ENCODE results near the gene POMT2. TPM values are rescaled to one million over a fixed set of nuclear protein-coding genes. Genes with fewer than 3 reads are reported as not detected.

POMT2 gene
- total and polyA plus RNA-seq, 11 donors: 7.0 to 27.6 (median 15.3) TPM

- no peak for ATAC-seq
- WGBS, 4 donors: 78 to 86% (median 82%) methylated on average over 11 of the region's 11 CpGs
- Histone ChIP-seq H3K27me3 (peaks cover 0 to 26% (median 0%) of the 10 kb centered on the region in 9 donors), H3K4me1 (no peaks in the 10 kb centered on the region), H3K27ac (no peak overlapping the region), H3K4me3 (no peak overlapping the region), H3K36me3 (no peaks in the 10 kb centered on the region), H3K9me3 (no peaks in the 10 kb centered on the region)
- intact Hi-C loops (cut with DNase I): no loop called here
- TF ChIP-seq CTCF (IDR thresholded peaks at IDR 0.05): no peak
- no peak for TF ChIP-seq POLR2A (IDR thresholded peaks at IDR 0.05)
- peak in 1 of 5 donors; percentile 4 for DNase-seq
Measured at GRCh38 chr14:77260199-77260598, 60.5 kb downstream of the POMT2 start.

GRCh38 chr14:77259025-77259715 lies 61.5 kb downstream of the POMT2 start:
- intact Hi-C loops (cut with DNase I): no loop called here
- no peak for TF ChIP-seq POLR2A (IDR thresholded peaks at IDR 0.05)
- TF ChIP-seq CTCF (IDR thresholded peaks at IDR 0.05): no peak
- Histone ChIP-seq H3K4me1 (no peaks in the 10 kb centered on the region), H3K27ac (no peak overlapping the region), H3K4me3 (no peak overlapping the region), H3K36me3 (no peaks in the 10 kb centered on the region), H3K9me3 (no peaks in the 10 kb centered on the region), H3K27me3 (peaks cover 0 to 26% (median 0%) of the 10 kb centered on the region in 9 donors)
- 45 to 68% (median 55%) methylated on average over 10 to 11 of the region's 11 CpGs for WGBS, 4 donors
- DNase-seq: no peak
- no peak for ATAC-seq

GRCh38 chr14:77258566-77258965 lies 62.1 kb downstream of the POMT2 start:
- no peak overlapping the region for H3K27ac ChIP-seq
- no peak for TF ChIP-seq POLR2A (IDR thresholded peaks at IDR 0.05)
- no peak for TF ChIP-seq CTCF (IDR thresholded peaks at IDR 0.05)
- H3K36me3 ChIP-seq: no peaks in the 10 kb centered on the region
- ATAC-seq: no peak
- 40 to 89% (median 82%) methylated on average over 1 to 5 of the region's 5 CpGs for WGBS, 4 donors
- no peaks in the 10 kb centered on the region for H3K9me3 ChIP-seq
- no peak overlapping the region for H3K4me3 ChIP-seq
- no peak for DNase-seq
- H3K27me3 ChIP-seq: peaks cover 0 to 26% (median 0%) of the 10 kb centered on the region in 9 donors
- H3K4me1 ChIP-seq: no peaks in the 10 kb centered on the region
- intact Hi-C loops (cut with DNase I): no loop called here

GRCh38 chr14:77257700-77258099 lies 63.0 kb downstream of the POMT2 start:
- H3K27me3 ChIP-seq: peaks cover 0 to 29% (median 0%) of the 10 kb centered on the region in 9 donors
- H3K4me1 ChIP-seq: no peaks in the 10 kb centered on the region
- ATAC-seq: no peak
- intact Hi-C loops (cut with DNase I): no loop called here
- no peaks in the 10 kb centered on the region for H3K36me3 ChIP-seq
- H3K4me3 ChIP-seq: no peak overlapping the region
- DNase-seq: no peak
- no peak for TF ChIP-seq POLR2A (IDR thresholded peaks at IDR 0.05)
- TF ChIP-seq CTCF (IDR thresholded peaks at IDR 0.05): no peak
- H3K27ac ChIP-seq: no peak overlapping the region
- WGBS, 4 donors: 66 to 93% (median 83%) methylated on average over 4 to 10 of the region's 10 CpGs
- no peaks in the 10 kb centered on the region for H3K9me3 ChIP-seq

Data from heart left ventricle (tissue), 16 donors.